ENCODE results near the gene FAM168B.

FAM168B gene

GRCh38 chr2:131094463-131095281 is 1.4 kb upstream of the FAM168B start:
- TF ChIP-seq CTCF (IDR thresholded peaks at IDR 0.05) = no peak

GRCh38 chr2:131093696-131094462 is 619 bp upstream of the FAM168B start:
- TF ChIP-seq CTCF (IDR thresholded peaks at IDR 0.05) = no peak

- no peak for TF ChIP-seq CTCF (IDR thresholded peaks at IDR 0.05)
Measured at GRCh38 chr2:131092458-131093005, 728 bp downstream of the FAM168B start.

- TF ChIP-seq CTCF (IDR thresholded peaks at IDR 0.05) = no peak
Measured at GRCh38 chr2:131085646-131086045, 7.6 kb downstream of the FAM168B start.

GRCh38 chr2:131081190-131081589 is 12.1 kb downstream of the FAM168B start:
- no peak for TF ChIP-seq CTCF (IDR thresholded peaks at IDR 0.05)

GRCh38 chr2:131077966-131078365 is 15.3 kb downstream of the FAM168B start:
- no peak for TF ChIP-seq CTCF (IDR thresholded peaks at IDR 0.05)

GRCh38 chr2:131077182-131077846 is 15.9 kb downstream of the FAM168B start:
- no peak for TF ChIP-seq CTCF (IDR thresholded peaks at IDR 0.05)
